ENCODE measurements around the gene STYXL2.

Gene STYXL2

DNA sequence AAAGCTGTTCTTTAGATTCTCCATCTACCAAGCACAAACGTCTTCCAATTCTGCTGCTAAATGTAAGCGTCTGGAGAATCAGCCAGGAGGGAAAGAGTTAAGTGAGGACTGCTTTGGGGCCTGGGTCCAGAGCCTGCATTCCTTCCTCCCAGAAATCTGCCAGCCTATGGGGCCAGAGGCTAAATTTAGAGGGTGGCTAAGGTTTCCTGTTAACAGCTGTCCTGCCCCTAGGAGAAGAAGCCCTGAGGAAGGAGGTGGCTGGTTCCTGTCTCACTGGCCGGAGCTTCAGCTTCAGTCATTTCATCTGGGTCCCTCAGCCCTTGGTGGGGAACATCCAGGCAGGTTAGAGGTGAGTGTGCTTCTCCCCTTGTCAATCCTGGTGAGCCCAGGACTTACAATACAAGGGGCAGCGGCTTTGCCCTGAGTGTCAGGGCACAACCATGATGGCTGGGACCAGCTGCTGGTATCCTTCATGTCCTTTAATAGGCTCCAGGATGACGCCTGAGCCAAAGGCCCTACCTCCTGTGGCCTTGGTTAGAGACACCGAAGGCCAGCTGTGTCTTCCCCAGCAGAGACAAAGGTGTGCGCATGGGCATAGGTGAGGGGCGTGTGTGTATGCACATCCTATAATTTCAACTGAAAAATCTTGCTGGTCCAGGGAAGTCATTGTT lies at the start of gene STYXL2:
Gene STYXL2, plus strand, starts transcription at position 230 of the 671 bp plus-strand sequence. CDS start 775 bp downstream, outside the sequence.
- in situ Hi-C loops (cut with MboI; ENCODE audit: low sequenced_read_pairs): loop anchor here (25.0 kb wide), 1 partner anchor 593 kb away; no protein-coding TSS in a partner anchor

DNA sequence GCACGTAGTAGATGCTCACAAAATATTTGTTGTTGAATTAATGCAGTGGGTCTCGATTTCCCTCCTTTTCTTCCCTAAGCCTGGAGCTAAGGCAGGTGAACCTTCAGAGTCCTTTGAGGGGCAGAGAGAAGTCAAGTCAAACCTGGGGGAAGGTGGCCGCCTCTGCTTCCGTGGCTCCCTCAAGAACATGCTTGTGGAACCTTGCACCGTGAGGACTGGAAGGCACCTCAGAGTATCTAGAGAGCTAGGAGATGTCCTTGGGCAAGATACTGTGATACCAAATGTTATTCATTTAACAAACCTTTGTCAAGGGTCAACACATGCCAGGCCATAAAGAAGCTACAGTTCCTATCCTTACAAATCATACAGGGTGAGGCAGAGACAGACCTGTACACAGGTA lies 42.0 kb upstream of the STYXL2 start:
- in situ Hi-C loops (cut with MboI; ENCODE audit: low sequenced_read_pairs): loop anchor here (10.0 to 25.0 kb wide), 2 partner anchors 137 to 485 kb away; no protein-coding TSS in a partner anchor

DNA sequence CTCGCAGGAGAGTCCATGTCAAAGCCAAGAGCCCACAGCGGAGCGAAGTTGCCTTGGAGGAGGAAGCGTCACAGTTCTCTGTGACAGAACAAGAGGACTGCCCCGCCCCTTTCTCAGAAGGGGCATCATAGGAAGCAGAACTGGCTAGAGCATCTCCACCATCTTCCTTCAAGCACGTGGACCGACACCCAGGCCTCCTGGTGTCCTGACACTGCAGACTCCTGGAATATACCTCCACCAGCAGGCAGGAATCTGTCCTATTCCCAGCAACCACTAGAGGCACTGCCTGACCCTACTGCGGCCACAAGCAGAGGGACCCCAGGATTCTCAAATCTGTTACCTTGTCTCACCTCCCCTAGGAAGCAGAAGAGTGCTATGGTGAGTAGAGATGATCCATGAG lies 41.5 kb upstream of the STYXL2 start:
- in situ Hi-C loops (cut with MboI; ENCODE audit: low sequenced_read_pairs): loop anchor here (10.0 to 25.0 kb wide), 2 partner anchors 138 to 485 kb away; no protein-coding TSS in a partner anchor

DNA sequence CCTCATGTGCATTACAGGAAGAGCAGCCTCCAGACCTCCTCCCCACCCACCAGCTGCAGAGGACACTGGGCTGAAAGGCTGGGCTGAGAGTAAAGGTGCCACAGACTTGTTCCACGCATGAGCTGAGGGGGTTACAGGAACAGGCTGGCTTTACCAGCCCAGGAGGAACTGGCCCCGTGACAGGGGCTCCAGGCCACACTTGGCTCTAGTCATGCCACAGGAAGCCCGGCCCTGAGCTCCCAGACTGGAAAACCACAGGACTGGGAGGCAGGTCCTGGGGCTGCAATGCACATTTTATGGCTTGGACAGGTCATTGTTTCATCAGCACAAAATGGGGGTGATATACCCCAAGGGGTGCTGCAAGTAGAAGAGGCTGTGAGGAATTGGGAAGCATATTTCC lies 39.3 kb upstream of the STYXL2 start:
- in situ Hi-C loops (cut with MboI; ENCODE audit: low sequenced_read_pairs): loop anchor here (10.0 to 25.0 kb wide), 2 partner anchors 140 to 483 kb away; no protein-coding TSS in a partner anchor

DNA sequence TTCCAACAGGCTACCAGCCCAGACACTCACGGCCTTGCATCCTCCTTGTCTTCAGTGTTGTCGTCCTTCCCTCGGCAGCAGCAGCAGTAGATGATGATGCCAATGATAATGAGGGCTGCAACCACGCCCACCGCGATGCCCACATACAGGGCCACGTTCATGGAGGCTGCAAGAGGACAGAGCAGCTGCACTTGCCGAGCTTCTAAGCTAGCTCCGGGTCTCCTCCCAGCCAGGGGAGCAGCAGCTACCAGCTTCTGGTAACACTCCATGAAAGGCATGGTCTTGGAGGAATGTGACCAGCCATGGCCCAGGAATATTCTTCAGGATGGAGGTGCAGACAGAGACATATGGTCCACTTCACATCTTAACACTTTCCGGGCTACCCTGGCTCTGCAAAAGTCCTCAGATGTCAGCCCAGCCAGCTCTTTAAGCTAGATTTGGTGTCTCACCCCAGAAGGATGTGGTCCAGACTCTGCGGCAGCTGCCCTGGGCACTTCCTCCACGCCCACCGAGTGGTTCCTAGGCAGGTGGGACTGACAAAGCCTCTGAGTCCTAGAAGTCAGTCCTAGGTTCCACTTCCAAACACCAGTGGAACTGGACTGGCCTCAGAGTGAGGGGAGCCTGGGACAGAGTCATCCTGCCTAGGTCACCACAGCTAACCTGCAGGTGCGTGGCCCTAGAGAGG lies 38.8 kb upstream of the STYXL2 start:
- in situ Hi-C loops (cut with MboI; ENCODE audit: low sequenced_read_pairs): loop anchor here (10.0 to 25.0 kb wide), 2 partner anchors 140 to 482 kb away; no protein-coding TSS in a partner anchor

DNA sequence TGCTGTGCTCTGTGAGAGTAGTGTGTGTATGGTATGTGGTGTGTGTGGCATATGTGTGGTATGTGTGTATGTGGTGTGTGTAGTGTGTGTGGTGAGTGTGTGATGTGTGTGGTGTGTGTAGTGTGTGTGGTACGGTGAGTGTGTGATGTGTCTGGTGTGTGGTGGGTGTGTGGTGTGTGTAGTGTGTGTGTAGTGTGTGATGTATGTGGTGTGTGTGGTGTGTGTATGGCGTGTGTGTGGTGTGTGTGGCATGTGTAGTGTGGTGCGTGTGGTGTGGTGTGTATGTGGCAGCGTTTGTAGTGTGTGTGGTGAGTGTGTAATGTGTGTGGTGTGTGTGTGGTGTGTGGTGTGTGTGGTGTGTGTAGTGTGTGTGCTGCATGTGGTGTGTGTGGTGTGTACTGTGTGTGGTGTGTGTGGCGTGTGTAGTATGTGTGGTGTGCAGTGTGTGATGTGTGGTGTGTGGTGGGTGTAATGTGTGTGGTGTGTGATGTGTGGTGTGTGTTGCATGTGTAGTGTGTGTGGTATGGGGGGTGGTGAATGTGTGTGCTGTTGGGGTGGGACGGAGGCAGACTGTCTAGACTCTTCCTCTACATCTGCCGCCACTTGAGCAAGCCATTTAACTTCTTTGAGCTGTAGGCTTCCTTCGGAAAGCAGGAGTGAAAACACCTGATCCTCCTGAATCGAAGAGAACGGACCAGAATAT lies 37.2 kb upstream of the STYXL2 start:
- in situ Hi-C loops (cut with MboI; ENCODE audit: low sequenced_read_pairs): loop anchor here (10.0 to 25.0 kb wide), 2 partner anchors 142 to 481 kb away; no protein-coding TSS in a partner anchor

DNA sequence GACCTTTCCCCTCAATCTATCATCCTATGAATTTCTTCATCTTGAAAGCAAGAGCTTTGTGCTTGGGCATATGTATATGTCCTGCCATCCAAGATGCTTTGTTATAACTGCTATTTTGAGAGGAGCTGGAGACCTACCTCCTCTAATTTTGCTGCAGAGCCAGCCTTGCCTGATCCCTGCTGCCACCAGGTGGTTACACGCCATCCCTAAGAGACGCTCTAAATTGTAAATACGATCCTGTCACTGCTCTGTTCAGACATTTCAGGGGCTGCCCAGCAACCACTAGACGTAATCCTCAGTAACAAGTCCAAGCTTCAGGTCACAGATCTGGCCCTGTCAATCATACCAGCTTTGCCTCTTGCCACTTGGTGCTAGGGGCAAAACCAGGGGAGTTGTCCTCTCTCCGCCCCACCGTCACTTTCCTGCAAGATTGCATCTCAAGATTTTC lies 36.6 kb upstream of the STYXL2 start:
- in situ Hi-C loops (cut with MboI; ENCODE audit: low sequenced_read_pairs): loop anchor here (10.0 to 25.0 kb wide), 2 partner anchors 142 to 480 kb away; no protein-coding TSS in a partner anchor

DNA sequence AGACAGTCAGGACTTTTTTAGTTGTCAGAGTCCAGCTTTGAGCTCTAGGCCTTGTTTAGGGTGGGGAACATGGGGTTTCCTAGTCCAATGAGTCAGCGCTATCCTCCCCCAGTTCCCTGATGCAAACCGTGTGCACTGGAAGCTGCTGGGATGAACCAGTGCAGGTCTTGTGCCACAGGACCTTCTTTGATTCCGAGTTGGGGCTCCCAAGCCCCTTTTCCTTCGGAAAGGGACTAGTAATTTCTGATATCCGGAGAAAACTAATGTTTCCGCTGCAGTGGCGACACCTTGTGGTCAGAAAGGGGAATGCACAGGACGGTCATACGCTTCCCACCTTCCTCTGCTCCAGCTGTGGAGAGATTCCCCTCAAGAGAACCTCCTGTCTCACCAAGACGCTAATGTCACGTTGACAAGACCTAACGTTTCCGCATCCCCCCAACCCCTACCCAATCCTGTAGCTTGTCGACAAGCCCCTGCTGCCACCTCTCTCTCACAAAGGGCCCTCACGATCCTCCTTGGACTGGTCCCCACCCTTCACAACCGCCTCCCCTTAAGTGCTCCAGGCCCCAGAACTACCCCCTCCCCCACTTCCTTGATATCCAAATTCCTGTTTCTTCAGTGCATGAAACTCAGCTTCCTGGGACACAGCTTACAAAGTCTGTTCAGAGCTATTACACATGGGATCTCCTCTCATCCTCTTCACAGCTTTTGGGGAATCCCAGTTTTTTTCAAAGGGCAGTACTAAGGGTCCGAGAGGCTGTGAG lies 34.6 kb upstream of the STYXL2 start:
- in situ Hi-C loops (cut with MboI; ENCODE audit: low sequenced_read_pairs): loop anchor here (10.0 to 25.0 kb wide), 2 partner anchors 144 to 478 kb away; no protein-coding TSS in a partner anchor

DNA sequence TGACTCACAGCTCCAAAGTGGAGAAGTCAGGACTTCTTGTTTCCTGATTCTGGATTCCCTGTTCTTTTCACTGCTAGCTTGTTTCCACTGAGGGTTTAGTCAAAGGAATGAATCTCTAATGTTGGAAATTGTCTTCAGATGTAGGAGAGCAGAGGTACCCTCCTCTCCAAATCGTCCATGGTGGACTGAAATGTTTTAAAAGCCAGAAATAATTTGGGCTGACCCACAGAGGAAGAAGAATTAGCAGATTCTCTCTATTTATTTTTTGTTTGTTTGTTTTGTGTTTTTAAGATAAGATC lies 34.1 kb upstream of the STYXL2 start:
- in situ Hi-C loops (cut with MboI; ENCODE audit: low sequenced_read_pairs): loop anchor here (10.0 to 25.0 kb wide), 3 partner anchors 145 to 478 kb away; no protein-coding TSS in a partner anchor

DNA sequence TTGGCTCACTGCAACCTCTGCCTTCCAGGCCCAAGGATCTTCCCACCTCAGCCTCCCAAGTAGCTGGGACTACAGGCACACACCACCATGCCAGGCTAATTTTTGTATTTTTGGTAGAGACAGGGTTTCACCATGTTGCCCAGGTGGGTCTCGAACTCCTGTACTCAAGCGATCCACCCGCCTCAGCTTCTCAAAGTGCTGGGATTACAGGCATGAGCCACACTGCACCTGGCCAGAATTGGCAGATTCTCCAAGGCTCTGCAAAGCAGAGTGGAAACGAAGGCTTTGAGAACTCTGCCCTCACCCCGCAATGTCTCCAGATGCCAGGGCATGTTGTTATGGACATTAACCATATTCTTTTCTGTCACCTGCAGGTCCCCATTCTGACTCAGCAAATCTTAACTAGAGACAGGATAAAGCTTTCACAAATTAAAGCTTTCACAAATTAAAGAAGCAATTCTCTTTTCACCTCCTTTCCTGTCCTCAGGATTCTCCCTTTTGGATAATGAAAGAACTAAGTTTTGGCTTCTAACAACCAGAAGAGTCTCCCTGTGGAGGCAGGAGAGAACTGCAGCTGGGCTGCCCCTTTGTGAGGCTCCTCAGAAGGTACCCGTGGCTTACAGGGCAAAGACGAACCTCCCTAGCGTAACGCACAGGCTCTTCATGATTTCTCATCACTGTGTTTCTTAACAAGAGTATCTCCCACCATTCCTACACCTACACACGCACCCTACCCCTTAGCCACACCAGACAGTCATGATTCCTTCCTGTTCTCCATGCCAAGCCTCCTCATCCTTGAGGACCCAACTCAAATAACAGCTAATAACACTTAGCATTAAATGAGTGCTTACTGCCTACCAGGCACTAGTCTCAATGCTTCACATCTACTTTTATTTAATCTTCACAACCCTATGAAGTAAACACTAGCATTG lies 33.5 kb upstream of the STYXL2 start:
- in situ Hi-C loops (cut with MboI; ENCODE audit: low sequenced_read_pairs): loop anchor here (10.0 to 25.0 kb wide), 2 partner anchors 384 to 477 kb away; no protein-coding TSS in a partner anchor

DNA sequence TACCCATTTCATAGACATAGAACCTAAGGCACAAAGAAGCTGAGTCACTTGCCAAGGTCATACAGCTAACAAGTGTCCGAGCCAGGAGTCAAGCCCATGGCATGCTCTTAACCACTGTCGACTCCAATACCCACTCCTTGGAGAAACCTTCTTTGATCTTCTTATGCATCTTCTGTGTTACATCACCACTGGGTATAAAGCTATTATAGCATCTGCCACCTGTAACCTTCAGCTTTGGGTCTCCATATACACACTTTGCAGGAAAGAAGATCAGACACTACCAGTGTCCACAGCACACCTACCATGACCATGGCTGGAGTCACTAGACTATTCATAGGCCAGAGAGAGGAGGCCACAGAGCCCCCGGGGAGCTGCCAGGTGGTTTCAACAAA lies 32.8 kb upstream of the STYXL2 start:
- in situ Hi-C loops (cut with MboI; ENCODE audit: low sequenced_read_pairs): loop anchor here (10.0 to 25.0 kb wide), 2 partner anchors 384 to 476 kb away; no protein-coding TSS in a partner anchor

DNA sequence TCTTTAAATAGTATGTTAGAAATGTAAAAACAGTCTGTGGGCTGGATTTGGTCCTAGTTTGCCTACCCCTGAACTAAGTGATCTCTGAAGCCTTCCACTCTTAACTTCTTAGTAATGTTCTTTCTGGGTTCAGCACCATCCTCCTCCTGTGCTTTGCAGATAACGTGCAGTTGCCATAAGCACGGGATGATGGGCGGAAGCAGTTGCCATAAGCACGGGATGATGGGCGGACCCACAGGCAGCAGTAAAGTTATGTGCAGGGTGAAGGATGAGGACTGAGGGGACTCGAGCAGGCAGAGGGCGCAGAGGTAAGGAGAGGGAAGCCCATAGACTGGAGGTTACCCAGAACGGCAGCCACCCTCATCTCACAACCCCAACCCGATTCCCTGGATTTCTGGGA lies 29.3 kb upstream of the STYXL2 start:
- in situ Hi-C loops (cut with MboI; ENCODE audit: low sequenced_read_pairs): loop anchor here (10.0 to 25.0 kb wide), 2 partner anchors 380 to 473 kb away; no protein-coding TSS in a partner anchor

DNA sequence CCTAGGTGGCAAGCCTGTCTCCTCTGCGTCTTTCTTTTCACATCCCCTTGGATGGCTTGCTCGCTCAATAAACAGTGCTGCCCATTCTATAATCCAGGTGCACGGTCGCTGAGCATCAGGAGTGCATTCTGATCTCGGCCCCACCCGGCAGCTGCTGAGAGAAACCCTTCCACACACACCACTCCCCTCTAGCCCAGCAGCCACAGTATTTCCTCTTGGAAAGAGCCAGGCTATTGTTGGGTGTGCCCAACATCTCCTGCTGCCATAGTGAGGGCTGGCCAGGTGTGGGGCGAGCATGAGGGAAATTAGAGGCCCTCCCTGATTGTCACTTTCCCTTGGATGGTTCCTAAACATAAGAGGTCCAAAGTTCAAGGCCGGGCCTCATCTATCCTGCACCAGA lies 28.4 kb upstream of the STYXL2 start:
- in situ Hi-C loops (cut with MboI; ENCODE audit: low sequenced_read_pairs): loop anchor here (10.0 to 25.0 kb wide), 2 partner anchors 379 to 472 kb away; no protein-coding TSS in a partner anchor

DNA sequence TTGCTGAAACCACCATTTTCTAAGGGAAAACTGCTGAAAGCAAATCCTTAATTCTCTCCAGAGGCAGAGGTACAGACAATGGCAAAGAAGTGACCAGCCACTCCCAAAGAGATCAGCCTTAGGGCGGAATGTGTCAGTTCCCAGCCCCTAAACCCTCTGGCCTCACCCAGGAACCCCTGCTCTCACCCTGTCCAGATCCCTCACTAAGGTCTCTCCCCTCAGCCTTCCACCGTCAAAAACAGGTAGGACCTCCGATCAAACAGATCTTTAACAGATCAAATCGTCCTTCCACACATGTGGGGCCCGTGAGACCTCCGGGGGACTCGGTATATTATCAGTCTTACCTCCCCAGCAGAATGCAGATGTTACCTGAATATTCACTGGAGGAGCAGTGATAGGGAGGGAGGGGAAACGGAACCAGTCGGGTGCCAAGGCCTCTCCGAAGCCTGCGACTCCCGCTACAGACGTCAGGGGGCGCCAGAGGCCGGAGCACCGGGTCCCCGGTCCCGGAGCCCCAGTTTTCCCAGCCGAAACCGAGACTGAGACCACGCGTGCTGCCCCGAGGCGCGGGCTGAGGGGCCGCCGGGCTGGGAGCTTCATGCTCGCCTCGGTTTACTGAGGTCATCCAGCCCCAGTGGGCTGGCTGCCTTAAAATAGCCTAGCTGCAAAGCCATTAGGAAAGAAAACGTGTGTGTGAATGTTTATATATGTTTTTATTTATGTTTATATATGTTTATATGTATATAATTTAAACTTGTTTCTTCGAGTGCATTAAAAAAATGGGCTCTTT lies 27.3 kb upstream of the STYXL2 start:
- in situ Hi-C loops (cut with MboI; ENCODE audit: low sequenced_read_pairs): loop anchor here (10.0 to 25.0 kb wide), 2 partner anchors 378 to 471 kb away; no protein-coding TSS in a partner anchor

DNA sequence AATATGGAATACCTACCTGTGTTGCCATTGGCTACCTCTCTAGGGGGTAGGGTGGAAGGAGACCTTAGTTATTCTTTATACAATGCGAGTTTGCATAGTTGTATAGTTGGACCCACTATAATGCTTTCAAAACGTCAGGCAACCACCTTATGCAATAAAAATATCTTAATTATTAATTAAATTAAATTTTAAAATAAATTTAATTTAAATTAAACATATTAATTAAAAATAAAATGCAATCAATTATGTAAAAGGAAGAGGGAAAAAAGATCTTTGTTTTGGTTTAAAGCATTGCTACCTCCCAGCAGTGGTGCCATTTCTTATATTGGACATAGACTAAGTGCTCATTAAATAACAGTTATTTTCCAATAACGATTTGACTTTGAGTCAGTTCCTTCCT lies 26.0 kb upstream of the STYXL2 start:
- in situ Hi-C loops (cut with MboI; ENCODE audit: low sequenced_read_pairs): loop anchor here (10.0 to 25.0 kb wide), 2 partner anchors 377 to 469 kb away; no protein-coding TSS in a partner anchor

DNA sequence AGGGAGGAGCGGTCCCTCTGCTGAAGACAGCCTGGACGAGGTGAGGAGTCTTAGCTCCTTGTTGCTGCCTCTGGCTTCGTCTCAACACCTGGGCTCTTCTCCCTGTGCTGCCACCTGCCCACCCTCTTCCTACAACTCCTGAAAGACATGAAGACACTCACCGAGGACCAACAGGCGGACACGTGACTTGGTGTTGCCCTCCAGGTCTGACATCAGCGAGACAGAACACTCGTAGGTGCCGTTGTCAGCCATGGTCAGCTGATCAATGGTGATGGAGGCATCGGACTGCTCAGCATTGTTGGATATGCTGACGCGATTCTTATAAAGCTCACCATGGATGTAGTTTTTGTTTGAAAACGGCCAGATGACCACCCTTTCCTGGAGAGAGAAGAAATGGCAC lies 25.1 kb upstream of the STYXL2 start:
- in situ Hi-C loops (cut with MboI; ENCODE audit: low sequenced_read_pairs): loop anchor here (10.0 to 25.0 kb wide), 2 partner anchors 376 to 469 kb away; no protein-coding TSS in a partner anchor

DNA sequence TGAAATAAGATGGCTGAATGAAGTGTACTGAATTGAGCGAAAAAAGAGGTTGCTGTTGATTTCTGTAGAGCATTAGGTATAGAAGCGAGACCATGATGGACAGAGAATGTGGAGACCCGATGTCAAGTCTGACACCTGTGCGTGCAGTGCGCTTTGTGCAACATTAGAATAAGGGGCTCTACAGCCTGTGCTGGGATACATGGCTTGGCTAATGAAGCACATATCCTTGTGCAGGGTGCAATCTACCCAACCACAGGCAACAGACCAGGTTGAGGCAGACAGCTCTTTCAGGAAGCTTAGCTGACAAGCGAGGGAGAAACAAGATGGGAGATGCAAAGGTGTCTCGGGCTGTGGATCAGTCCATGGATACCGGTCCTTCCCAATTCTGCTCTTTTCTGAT lies 22.6 kb upstream of the STYXL2 start:
- in situ Hi-C loops (cut with MboI; ENCODE audit: low sequenced_read_pairs): loop anchor here (25.0 kb wide), 1 partner anchor 466 kb away; no protein-coding TSS in a partner anchor

All from HL-60/S4 treated with phorbol 12-myristate 13-acetate at 8.2 ng/mL for 4 days and 3 days (cell line).